Keratinocyte (primary cell): ENCODE data around the gene KLHL29.

ENCODE experiments used
- EZH2 ChIP-seq: IDR thresholded peaks from one replicate; pipeline ENCODE4 v1.6.1; 2012; ENCODE audit warnings: inconsistent platforms, mild to moderate bottlenecking, low read length, moderate library complexity
- TF ChIP-seq, protein P1 (sequence below), 3 experiments: IDR thresholded peaks in 1 of 3; conservative IDR thresholded peaks in 1 of 3; optimal IDR thresholded peaks in 1 of 3; 2 replicates in 2 of 3; 3 replicates in 1 of 3; pipeline versions ENCODE3 to v1.5.1; 2011; ENCODE audit warnings: low read length in 3 of 3, mild to moderate bottlenecking in 3 of 3, moderate library complexity in 2 of 3, control low read depth in 1 of 3, inconsistent platforms in 1 of 3; ENCODE audit not compliant: insufficient read depth in 2 of 3; ENCODE audit errors: extremely low read depth in 1 of 3

DNA sequence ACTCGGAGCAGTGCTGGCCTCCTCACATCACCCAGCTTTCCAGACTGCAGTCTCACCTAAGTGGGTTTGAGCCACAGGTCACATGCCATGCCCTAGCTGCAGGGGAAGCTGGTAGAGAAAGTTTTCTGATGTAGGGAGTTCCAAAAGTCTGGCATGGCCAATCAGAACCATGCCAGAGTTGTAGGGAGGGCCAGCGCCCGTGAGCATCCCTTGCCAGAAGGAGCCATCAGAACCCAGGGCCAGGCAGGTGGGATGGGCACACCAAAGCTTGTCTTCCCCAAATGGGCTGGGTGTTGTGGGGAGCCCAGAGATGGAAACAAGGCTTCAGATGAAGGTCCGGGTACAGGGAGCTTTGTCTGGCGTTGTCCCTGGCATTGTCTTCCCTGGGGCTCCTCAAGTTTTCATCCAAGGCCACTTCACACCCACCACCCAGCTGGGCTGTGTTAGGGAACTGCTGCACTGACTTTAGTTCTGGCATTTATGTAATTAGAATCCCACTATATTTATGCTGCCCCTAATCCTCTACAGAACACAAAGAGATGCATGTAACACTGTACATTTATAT, 247.9 kb downstream of the KLHL29 start:
- TF ChIP-seq, protein P1, sequence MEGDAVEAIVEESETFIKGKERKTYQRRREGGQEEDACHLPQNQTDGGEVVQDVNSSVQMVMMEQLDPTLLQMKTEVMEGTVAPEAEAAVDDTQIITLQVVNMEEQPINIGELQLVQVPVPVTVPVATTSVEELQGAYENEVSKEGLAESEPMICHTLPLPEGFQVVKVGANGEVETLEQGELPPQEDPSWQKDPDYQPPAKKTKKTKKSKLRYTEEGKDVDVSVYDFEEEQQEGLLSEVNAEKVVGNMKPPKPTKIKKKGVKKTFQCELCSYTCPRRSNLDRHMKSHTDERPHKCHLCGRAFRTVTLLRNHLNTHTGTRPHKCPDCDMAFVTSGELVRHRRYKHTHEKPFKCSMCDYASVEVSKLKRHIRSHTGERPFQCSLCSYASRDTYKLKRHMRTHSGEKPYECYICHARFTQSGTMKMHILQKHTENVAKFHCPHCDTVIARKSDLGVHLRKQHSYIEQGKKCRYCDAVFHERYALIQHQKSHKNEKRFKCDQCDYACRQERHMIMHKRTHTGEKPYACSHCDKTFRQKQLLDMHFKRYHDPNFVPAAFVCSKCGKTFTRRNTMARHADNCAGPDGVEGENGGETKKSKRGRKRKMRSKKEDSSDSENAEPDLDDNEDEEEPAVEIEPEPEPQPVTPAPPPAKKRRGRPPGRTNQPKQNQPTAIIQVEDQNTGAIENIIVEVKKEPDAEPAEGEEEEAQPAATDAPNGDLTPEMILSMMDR (optimal IDR thresholded peaks at IDR 0.05 in 1 of 3, IDR thresholded peaks at IDR 0.05 in 1 of 3, conservative IDR thresholded peaks at IDR 0.05 in 1 of 3; ENCODE audit: extremely low read depth in 1 of 3, insufficient read depth in 2 of 3, low read length in 3 of 3), result no peak
- no peak for TF ChIP-seq EZH2
